Chondrocyte (in vitro differentiated cells): ENCODE data around the gene MUC20. TPM values are rescaled to one million over a fixed set of nuclear protein-coding genes. Genes with fewer than 3 reads are reported as not detected.

Experiments used
- DNase-seq: peaks from one replicate; pipeline ENCODE4 v3.0.0; 2021; ENCODE audit warnings: mixed read lengths, low spot score
- H3K27ac Mint-ChIP-seq: one replicate; pipeline ENCODE4 v1.8.0; 2021; ENCODE audit warnings: mild to moderate bottlenecking, moderate library complexity, mixed read lengths; ENCODE audit not compliant: unreplicated experiment
- H3K27me3 Mint-ChIP-seq: 2 replicates; pipeline ENCODE4 v1.8.0; 2021; ENCODE audit warnings: low read depth, mixed read lengths
- H3K36me3 Mint-ChIP-seq: 2 replicates; pipeline ENCODE4 v1.8.0; 2021; ENCODE audit warnings: low read depth, mixed read lengths
- H3K4me1 Mint-ChIP-seq: 2 replicates; pipeline ENCODE4 v1.8.0; 2021; ENCODE audit warnings: low read depth, mild to moderate bottlenecking, mixed read lengths
- H3K4me3 Mint-ChIP-seq: one replicate; pipeline ENCODE4 v1.8.0; 2021; ENCODE audit warnings: mild to moderate bottlenecking, moderate library complexity, mixed read lengths; ENCODE audit not compliant: unreplicated experiment
- H3K9me3 Mint-ChIP-seq: 2 replicates; pipeline ENCODE4 v1.8.0; 2021; ENCODE audit warnings: low read depth, mixed read lengths
- total RNA-seq: library from RNA; stranded (reverse); gene quantifications from 3 replicates; pipeline ENCODE4 v1.2.1, GENCODE V29; 2021
- TF ChIP-seq, protein P1 (sequence below): fragments of 200-600 bp; sonication (generic); IDR thresholded peaks from 2 replicates; pipeline ENCODE4 v1.5.0; 2021; ENCODE audit warnings: antibody characterized with exemption, mild to moderate bottlenecking, moderate library complexity

Gene MUC20
- total RNA-seq, 1 donor from 2014 or later, result 3.0 TPM

GRCh38 chr3:195754906-195755305 lies 34.1 kb downstream of the MUC20 start:
- peaks cover 26% of the 10 kb centered on the region for H3K27me3 Mint-ChIP-seq
- no peak overlapping the region for H3K27ac Mint-ChIP-seq

DNA sequence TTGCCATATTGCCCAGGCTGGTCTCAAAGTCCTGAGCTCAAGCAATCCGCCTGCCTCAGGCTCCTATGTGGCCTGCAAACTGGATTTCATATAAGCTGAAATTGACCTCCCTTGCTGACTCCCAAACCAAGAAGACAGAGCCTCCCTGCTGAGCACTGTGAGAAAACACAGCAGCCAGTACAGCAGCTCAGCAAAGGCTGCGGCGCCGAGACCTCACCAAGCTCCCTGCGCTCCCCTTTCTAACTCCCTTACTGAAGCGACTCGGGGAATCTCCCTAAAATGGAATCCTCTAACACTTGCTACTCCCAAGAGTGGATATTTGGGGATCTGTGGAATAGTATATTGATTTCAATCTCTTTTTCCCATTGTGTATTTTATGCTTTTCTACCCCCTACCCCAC lies 34.6 kb downstream of the MUC20 start:
- no peak overlapping the region for H3K27ac Mint-ChIP-seq
- DNase-seq, result peak; percentile 19
- no peak overlapping the region for H3K4me3 Mint-ChIP-seq
- no peaks in the 10 kb centered on the region for H3K4me1 Mint-ChIP-seq
- TF ChIP-seq, protein P1, sequence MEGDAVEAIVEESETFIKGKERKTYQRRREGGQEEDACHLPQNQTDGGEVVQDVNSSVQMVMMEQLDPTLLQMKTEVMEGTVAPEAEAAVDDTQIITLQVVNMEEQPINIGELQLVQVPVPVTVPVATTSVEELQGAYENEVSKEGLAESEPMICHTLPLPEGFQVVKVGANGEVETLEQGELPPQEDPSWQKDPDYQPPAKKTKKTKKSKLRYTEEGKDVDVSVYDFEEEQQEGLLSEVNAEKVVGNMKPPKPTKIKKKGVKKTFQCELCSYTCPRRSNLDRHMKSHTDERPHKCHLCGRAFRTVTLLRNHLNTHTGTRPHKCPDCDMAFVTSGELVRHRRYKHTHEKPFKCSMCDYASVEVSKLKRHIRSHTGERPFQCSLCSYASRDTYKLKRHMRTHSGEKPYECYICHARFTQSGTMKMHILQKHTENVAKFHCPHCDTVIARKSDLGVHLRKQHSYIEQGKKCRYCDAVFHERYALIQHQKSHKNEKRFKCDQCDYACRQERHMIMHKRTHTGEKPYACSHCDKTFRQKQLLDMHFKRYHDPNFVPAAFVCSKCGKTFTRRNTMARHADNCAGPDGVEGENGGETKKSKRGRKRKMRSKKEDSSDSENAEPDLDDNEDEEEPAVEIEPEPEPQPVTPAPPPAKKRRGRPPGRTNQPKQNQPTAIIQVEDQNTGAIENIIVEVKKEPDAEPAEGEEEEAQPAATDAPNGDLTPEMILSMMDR, result no peak
- peaks cover 31% of the 10 kb centered on the region for H3K27me3 Mint-ChIP-seq
- no peaks in the 10 kb centered on the region for H3K36me3 Mint-ChIP-seq
- no peaks in the 10 kb centered on the region for H3K9me3 Mint-ChIP-seq

More at GRCh38 chr3:195754906-195755305, 34.1 kb downstream of the MUC20 start:
- no peaks in the 10 kb centered on the region for H3K4me1 Mint-ChIP-seq
- DNase-seq, result peak; percentile 13
- no peaks in the 10 kb centered on the region for H3K36me3 Mint-ChIP-seq
- no peak overlapping the region for H3K4me3 Mint-ChIP-seq
- TF ChIP-seq, protein P1, result no peak
- no peaks in the 10 kb centered on the region for H3K9me3 Mint-ChIP-seq

DNA sequence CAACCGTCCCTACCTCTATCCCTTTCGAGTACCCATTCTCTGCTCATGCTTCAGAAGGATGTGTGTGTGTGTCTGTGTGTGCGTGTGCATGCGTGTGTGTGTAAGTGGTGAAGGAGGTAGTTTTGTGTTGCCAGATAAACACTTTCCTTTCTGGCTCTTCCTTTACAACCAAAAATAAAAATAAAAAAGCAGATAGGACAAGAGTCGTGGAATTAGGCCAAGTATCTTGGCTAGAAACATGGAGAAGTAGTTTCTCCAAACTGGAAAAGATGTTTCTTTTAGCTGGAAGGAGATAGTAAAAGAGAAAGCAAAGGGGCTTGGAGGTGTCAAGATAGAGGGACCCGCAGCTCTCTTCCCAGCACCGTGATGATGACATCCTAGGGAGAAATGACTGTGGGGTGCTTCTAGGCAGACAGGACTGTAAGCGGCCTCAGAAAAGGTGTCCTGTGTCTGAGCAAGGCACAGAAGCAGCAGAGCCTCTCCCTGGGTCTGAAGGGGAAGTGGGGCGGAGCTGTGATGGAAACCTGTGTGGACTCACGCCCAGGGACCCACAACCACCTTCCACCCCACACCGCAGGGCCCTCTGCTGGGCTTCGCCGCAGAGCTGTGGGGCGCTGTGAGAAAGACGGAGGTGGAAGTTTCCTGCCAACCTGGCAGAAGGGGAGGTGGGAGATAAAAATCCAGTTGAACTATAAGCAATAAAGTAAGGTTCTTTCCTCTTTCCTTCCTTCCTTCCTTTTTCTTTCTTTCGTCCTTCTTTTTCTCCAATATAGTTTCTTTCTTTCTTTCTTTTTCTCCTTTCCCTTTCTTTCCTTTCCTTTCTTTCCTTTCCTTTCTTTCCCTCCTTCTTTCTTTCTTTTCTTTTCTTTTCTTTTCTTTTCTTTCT lies 35.3 kb downstream of the MUC20 start:
- Mint-ChIP-seq H3K4me3 (no peak overlapping the region), H3K36me3 (no peaks in the 10 kb centered on the region), H3K27ac (no peak overlapping the region), H3K9me3 (no peaks in the 10 kb centered on the region), H3K27me3 (peaks cover 33% of the 10 kb centered on the region), H3K4me1 (no peaks in the 10 kb centered on the region)
- no peak for DNase-seq
- TF ChIP-seq, protein P1, result no peak

DNA sequence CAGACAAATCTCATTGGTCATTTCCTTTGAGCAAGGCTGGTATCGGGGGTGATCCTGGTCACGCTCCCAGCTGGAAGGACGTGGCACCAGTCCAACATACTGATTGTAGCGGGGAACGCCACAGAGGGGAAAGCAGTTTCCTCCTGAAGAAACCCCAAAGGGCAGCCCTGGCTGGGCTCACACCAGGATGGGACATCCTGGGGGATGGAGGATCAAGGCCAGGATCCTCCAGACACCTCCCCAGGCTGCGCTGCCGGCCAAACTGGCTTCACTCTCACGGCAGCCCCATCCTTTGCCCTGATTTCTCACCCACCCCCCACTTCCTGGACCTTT lies 36.6 kb downstream of the MUC20 start:
- Mint-ChIP-seq H3K27ac (no peak overlapping the region), H3K9me3 (no peaks in the 10 kb centered on the region), H3K4me1 (no peaks in the 10 kb centered on the region), H3K27me3 (peaks cover 33% of the 10 kb centered on the region), H3K4me3 (no peak overlapping the region), H3K36me3 (no peaks in the 10 kb centered on the region)
- TF ChIP-seq, protein P1, result no peak
- no peak for DNase-seq

- Mint-ChIP-seq H3K9me3 (no peaks in the 10 kb centered on the region), H3K27me3 (peaks cover 33% of the 10 kb centered on the region), H3K4me3 (no peak overlapping the region), H3K36me3 (no peaks in the 10 kb centered on the region), H3K27ac (no peak overlapping the region), H3K4me1 (no peaks in the 10 kb centered on the region)
- DNase-seq, result no peak
- TF ChIP-seq, protein P1, result no peak
These were observed 37.0 kb downstream of the MUC20 start for GRCh38 chr3:195757827-195758226.
